HK-2 (cell line): ENCODE data around the gene FOLH1.
"Not testable (repeated sequence)": the region's sequence is repeated elsewhere in the genome, so short reads cannot be mapped to it uniquely, and the experiment has no call there.

Experiments
- DNase-seq: peaks from one replicate; pipeline ENCODE4 v3.0.0-alpha.2; 2018; ENCODE audit not compliant: unreplicated experiment

FOLH1 gene

DNA sequence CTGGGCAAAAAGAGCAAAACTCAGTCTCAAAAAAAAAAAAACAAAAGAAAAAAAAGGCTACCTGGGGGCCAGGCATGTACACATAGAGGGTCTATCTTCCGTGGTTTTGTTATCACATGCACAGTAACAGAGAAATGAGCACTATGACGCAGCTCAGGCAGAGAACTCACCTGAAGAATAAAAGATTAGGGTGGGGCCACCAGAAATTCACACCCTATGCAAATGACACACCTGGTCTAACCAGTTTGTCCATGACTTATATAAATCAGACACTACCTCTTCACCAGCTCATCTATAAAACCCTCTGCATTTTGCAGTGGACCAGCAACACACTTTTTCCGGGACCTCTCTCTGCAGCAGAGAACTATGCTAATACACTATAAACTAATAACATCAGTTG lies 30.5 kb downstream of the FOLH1 start:
- DNase-seq = not testable (repeated sequence)

DNA sequence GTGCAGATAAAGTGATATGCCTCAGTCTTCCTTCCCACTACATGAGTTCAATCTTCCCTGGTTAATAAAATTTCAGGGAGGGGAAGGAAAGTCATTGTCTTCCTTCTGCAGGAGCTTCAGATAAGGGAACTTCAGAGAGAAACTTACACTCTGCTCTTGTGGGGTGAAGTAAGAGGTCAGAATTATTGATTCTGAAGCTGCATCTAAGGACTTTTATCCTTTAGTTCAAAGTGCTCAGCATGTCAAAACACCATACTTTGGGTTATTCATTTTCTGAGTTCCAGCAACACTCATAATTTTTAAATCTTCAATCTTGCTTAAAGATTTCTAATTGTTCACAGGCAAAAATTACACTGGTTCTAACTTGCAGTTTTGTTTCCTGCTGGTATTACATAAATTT lies 33.0 kb downstream of the FOLH1 start:
- not testable (repeated sequence) for DNase-seq

- DNase-seq = not testable (repeated sequence)
Measured at GRCh38 chr11:49174691-49175366, 33.6 kb downstream of the FOLH1 start.

DNA sequence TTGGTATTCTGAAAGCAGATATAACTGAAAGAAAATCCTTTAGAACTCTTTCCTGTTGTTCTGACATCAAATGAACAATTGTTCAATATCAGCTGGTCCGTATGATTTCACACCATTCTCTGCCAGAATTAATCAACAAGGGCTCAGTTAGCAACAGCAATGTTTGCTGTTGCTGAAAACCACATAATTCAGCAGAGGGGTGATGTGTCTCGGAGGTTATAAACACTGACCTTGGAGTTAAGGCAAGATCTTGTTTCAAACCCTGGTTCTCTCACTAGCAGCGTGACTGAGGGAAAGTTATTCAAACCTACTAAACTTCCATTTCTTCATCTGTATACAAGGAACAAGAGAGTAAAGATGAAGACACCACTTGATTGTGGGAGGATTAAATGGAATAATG lies 36.8 kb downstream of the FOLH1 start:
- DNase-seq = not testable (repeated sequence)

GRCh38 chr11:49169579-49169978 lies 38.8 kb downstream of the FOLH1 start:
- DNase-seq = not testable (repeated sequence)

DNA sequence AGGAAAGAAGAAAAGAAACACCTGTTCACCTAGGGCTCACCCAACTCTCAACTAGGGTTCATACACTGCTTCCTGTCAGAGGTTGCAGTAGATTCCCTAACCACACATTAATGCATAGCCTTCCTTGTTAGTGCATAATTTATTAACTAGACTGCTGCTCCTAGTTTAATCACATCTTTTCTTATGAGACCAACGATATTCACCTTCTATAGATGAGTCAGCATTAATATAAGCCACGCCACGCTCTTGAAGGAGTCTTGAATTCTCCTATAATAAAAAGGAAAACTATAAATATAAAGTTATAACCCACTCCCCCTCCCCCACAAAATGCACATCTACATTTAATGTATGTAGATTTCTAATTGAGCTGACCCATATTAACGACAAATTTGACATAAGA lies 39.4 kb downstream of the FOLH1 start:
- not testable (repeated sequence) for DNase-seq

DNA sequence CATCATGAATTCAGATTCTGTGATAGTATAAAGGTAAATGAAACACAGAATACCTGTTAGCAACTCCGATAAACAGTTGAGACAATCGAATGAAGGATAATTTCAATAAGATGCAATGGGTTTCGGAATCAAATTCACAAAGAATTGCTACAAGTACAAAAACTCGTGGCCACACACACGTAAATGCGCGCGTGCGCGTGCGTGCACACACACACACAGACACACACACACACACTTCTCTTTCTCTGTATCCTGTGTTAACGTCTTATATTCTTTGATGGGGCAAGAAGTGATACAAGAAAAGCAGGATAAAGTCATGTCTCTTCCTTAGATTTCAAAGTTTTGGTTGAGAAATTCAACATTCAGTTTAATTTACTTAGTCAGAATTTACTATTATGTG lies 57.2 kb downstream of the FOLH1 start:
- DNase-seq = no peak

GRCh38 chr11:49102356-49102755 lies 106.0 kb downstream of the FOLH1 start:
- not testable (repeated sequence) for DNase-seq
